CD4-positive, alpha-beta memory T cell (primary cell): ENCODE measurements around the gene TRIM3. TPM values are rescaled to one million over a fixed set of nuclear protein-coding genes. Genes with fewer than 3 reads are reported as not detected.

Source experiments
- CTCF ChIA-PET: fragments of 350-600 bp; sonication (Branson Sonifier 250); formaldehyde crosslinking; loops from one replicate; lab custom pipeline; 2021; ENCODE audit warnings: inconsistent platforms; ENCODE audit not compliant: partially characterized antibody; lab: Charles Lee
- POLR2A ChIA-PET: fragments of 350-600 bp; sonication (Branson Sonifier 250); formaldehyde crosslinking; loops from one replicate; lab custom pipeline; 2021; ENCODE audit not compliant: partially characterized antibody; lab: Charles Lee
- DNase-seq, 5 donors: peaks; one replicate each; pipeline versions ENCODE4 v3.0.0 to v3.0.0-alpha.2; 2020 to 2022; ENCODE audit warnings: mixed read lengths in 1 of 5
- H3K27ac ChIP-seq: one replicate; pipeline ENCODE4 v1.7.0; 2013; ENCODE audit warnings: low read depth, low read length
- H3K27me3 ChIP-seq: 2 replicates; pipeline ENCODE4 v1.7.0; 2013; ENCODE audit warnings: mild to moderate bottlenecking, low read length, moderate library complexity; ENCODE audit not compliant: insufficient read depth
- H3K36me3 ChIP-seq: 2 replicates; pipeline ENCODE4 v1.7.0; 2013; ENCODE audit warnings: mild to moderate bottlenecking, low read length, moderate library complexity; ENCODE audit not compliant: insufficient read depth
- H3K4me1 ChIP-seq: 2 replicates; pipeline ENCODE4 v1.7.0; 2013; ENCODE audit warnings: mild to moderate bottlenecking, low read length, moderate library complexity; ENCODE audit not compliant: insufficient read depth
- H3K4me3 ChIP-seq, 2 donors: one replicate each; pipeline ENCODE4 v1.7.0; 2013; ENCODE audit warnings: low read length in 2 of 2, mild to moderate bottlenecking in 1 of 2
- H3K9me3 ChIP-seq, 2 donors: one replicate each; pipeline ENCODE4 v1.7.0; 2013; ENCODE audit warnings: low read length in 2 of 2, control low read depth in 1 of 2; ENCODE audit not compliant: control insufficient read depth in 1 of 2
- H3K27ac Mint-ChIP-seq, 7 donors: one replicate each; pipeline ENCODE4 v1.8.0; 2020 to 2021; ENCODE audit warnings: mixed read lengths in 7 of 7, mild to moderate bottlenecking in 6 of 7, inconsistent platforms in 3 of 7, moderate library complexity in 3 of 7
- H3K27me3 Mint-ChIP-seq, 2 donors: one replicate each; pipeline ENCODE4 v1.8.0; 2020 to 2021; ENCODE audit warnings: mixed read lengths in 2 of 2
- H3K36me3 Mint-ChIP-seq, 2 donors: one replicate each; pipeline ENCODE4 v1.8.0; 2020 to 2021; ENCODE audit warnings: mixed read lengths in 2 of 2, inconsistent platforms in 1 of 2, mild to moderate bottlenecking in 1 of 2
- H3K4me1 Mint-ChIP-seq, 4 donors: one replicate each; pipeline ENCODE4 v1.8.0; 2020 to 2021; ENCODE audit warnings: mixed read lengths in 4 of 4, mild to moderate bottlenecking in 1 of 4
- H3K4me3 Mint-ChIP-seq, 8 donors: one replicate each; pipeline ENCODE4 v1.8.0; 2020 to 2021; ENCODE audit warnings: mixed read lengths in 8 of 8, mild to moderate bottlenecking in 7 of 8, moderate library complexity in 6 of 8, inconsistent platforms in 3 of 8
- H3K9me3 Mint-ChIP-seq, 8 donors: one replicate each; pipeline ENCODE4 v1.8.0; 2020 to 2021; ENCODE audit warnings: mixed read lengths in 8 of 8, mild to moderate bottlenecking in 5 of 8, inconsistent platforms in 3 of 8, moderate library complexity in 1 of 8
- intact Hi-C: fragments of 100-400 bp; cut with micrococcal nuclease; formaldehyde crosslinking; loops from one replicate; pipeline ENCODE4 v1.15.1; 2023
- polyA plus RNA-seq, 2 donors: library from polyadenylated mRNA; unstranded; fragments of 300-500 nt; fragmentation: Illumina TruSeq; gene quantifications; one replicate each; pipeline ENCODE4 v1.2.3, GENCODE V29; 2021
- total RNA-seq, 2 experiments: library from RNA; stranded (reverse); gene quantifications; one replicate each; pipeline ENCODE4 v1.2.3, GENCODE V29; 2021

Gene TRIM3
- total and polyA plus RNA-seq, 4 experiments from 2014 or later, result 1.2 to 23.1 (median 13.2) TPM

DNA sequence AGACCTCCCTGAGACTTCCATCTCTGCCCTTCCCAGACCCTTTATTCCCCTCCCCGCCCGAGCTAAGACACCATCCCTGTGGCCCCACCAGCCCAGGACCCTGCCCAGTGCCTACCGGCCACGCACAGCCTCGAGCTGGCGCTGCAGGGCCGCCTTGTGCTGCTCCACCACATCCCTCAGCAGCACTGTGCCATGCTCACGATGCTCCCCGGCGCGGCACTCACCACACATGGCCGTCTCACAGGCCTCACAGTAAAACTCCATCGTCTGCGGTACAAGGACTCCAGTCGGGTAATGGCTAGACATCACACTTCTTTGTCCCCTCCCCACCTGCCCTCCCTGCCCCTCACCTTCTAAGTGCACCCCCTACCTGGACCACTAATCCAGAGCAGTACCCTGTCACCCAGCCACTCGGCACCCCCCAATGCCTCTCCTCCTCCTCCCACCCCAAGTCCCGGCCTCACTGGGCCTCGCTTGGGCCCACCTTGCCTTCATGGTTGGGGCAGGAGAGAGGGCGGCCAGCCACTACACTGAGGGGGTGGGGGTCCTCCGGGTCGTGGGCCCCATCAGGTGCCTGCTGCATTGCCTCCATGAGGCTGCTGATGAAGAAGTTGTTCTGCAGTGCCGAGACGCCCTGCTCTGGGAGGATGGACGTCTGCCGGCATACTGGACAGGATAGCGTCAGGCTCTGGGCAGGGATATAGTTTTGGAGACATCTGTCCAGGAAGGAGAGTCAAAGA lies 16.0 kb downstream of the TRIM3 start:
- DNase-seq, result no peak
- Mint-ChIP-seq H3K27me3 (no peaks in the 10 kb centered on the region), H3K9me3 (no peaks in the 10 kb centered on the region), H3K36me3 (peaks cover 40 to 42% of the 10 kb centered on the region in 2 donors), H3K27ac (no peak overlapping the region), H3K4me3 (no peak overlapping the region), H3K4me1 (no peaks in the 10 kb centered on the region)
- intact Hi-C loops, result no loop called here
- Histone ChIP-seq H3K9me3 (no peaks in the 10 kb centered on the region), H3K4me3 (no peak overlapping the region), H3K27me3 (no peaks in the 10 kb centered on the region), H3K4me1 (no peaks in the 10 kb centered on the region), H3K27ac (no peak overlapping the region), H3K36me3 (peaks cover 15% of the 10 kb centered on the region)
- ChIA-PET POLR2A (no interaction called here), CTCF (interaction anchor here (4.2 to 6.2 kb wide), 2 partner anchors 13 to 14 kb away, joined by 18 to 49 read pairs; no protein-coding TSS in a partner anchor)

DNA sequence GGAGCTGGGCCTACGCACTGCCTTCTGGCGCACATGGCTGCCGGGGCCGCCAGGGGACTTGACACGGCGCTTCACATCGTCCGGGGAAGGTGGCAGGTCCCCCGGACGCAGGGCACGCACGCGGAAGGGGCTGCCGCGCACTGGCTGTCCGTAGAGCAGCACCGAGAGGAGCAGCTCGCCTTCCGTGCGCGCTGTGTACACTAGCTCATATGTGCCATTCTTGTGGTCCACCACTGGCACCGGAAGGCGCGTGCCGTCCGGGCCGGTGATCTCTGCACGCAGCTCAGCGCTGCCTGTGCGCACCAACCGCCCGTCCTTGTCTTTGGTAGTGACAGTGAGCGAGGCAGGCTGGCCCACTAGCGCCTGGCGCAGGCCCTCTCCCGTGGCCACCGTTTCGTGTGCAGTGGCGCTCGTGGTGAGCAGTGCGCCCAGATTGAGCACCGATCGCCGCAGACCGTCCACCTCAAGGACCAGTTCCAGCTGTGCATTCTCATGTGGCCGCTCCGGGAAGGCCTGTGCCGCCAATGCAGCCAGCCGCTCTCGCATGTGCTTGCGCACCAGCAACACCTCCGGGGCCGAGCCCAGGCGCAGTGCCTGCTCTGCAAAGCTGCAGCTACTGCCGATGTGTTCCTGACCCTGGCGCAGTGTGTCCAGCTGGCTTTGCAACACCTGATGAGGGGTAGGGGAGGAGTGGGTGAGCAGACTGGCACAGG lies 17.2 kb downstream of the TRIM3 start:
- H3K36me3 ChIP-seq, result peaks cover 15% of the 10 kb centered on the region
- H3K4me3 Mint-ChIP-seq, result no peak overlapping the region
- no peak overlapping the region for H3K4me3 ChIP-seq
- H3K9me3 Mint-ChIP-seq, result no peaks in the 10 kb centered on the region
- peaks cover 37% of the 10 kb centered on the region in 2 donors for H3K36me3 Mint-ChIP-seq
- CTCF ChIA-PET, result interaction anchor here (3.6 to 6.2 kb wide), 2 partner anchors 12 to 78 kb away, joined by 16 to 49 read pairs; no protein-coding TSS in a partner anchor
- intact Hi-C loops, result no loop called here
- POLR2A ChIA-PET, result no interaction called here
- H3K27me3 Mint-ChIP-seq, result no peaks in the 10 kb centered on the region
- DNase-seq, result no peak
- no peaks in the 10 kb centered on the region for H3K4me1 Mint-ChIP-seq
- H3K27ac ChIP-seq, result no peak overlapping the region
- no peak overlapping the region for H3K27ac Mint-ChIP-seq
- H3K9me3 ChIP-seq, result no peaks in the 10 kb centered on the region
- no peaks in the 10 kb centered on the region for H3K27me3 ChIP-seq
- no peaks in the 10 kb centered on the region for H3K4me1 ChIP-seq

DNA sequence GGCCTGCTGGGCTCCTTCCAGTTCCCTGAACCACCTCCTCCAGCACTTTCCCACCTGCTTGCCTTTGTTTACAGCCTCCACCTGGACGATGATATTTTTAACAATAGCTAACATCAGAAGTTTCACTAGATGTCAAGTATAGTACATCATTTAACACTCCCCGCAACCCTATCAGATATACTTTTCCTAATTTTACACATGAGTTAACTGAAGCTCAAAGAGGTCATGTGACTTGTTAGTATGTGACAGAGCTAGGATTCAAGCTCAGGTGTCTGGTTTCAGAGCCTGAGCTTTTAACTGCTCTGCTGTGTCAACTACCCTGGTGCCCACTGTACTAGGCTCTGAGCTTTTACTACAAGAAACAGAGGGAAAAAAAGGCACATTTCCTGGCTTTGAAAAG lies 18.7 kb downstream of the TRIM3 start:
- no peaks in the 10 kb centered on the region for H3K9me3 Mint-ChIP-seq
- CTCF ChIA-PET, result interaction anchor here (0.6 to 6.2 kb wide), 7 partner anchors 10 to 109 kb away, joined by 3 to 49 read pairs (median 5); no protein-coding TSS in a partner anchor
- H3K36me3 ChIP-seq, result peaks cover 12% of the 10 kb centered on the region
- DNase-seq, result no peak
- H3K36me3 Mint-ChIP-seq, result peaks cover 32 to 34% of the 10 kb centered on the region in 2 donors
- intact Hi-C loops, result no loop called here
- no peak overlapping the region for H3K27ac Mint-ChIP-seq
- no peaks in the 10 kb centered on the region for H3K4me1 ChIP-seq
- POLR2A ChIA-PET, result no interaction called here
- H3K9me3 ChIP-seq, result no peaks in the 10 kb centered on the region
- no peak overlapping the region for H3K4me3 ChIP-seq
- no peak overlapping the region for H3K4me3 Mint-ChIP-seq
- H3K27ac ChIP-seq, result no peak overlapping the region
- no peaks in the 10 kb centered on the region for H3K4me1 Mint-ChIP-seq
- no peaks in the 10 kb centered on the region for H3K27me3 ChIP-seq
- H3K27me3 Mint-ChIP-seq, result no peaks in the 10 kb centered on the region

DNA sequence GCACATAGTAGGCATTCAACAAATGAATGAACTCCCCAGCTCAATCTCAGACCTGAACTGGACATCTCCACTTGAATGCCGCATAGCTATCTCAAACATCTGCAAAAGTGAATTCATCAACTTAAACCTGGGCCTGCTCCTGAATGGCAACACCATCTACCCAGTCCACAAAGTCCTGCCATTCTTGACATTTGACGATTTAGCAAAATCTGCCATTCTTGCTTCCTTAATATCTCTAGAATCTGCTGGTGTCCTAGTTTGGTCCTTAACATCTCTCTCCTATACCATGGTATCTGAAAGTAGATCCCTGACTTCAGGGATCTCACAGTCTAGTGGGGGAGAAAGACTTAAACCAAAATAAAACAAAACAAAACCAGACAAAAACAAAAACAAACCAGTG lies 20.6 kb downstream of the TRIM3 start:
- Mint-ChIP-seq H3K36me3 (peaks cover 25 to 28% of the 10 kb centered on the region in 2 donors), H3K27ac (no peak overlapping the region), H3K4me3 (no peak overlapping the region), H3K4me1 (no peaks in the 10 kb centered on the region), H3K9me3 (no peaks in the 10 kb centered on the region), H3K27me3 (no peaks in the 10 kb centered on the region)
- ChIA-PET CTCF (interaction anchor here (1.0 to 6.2 kb wide), 7 partner anchors 8 to 76 kb away, joined by 3 to 49 read pairs (median 4); partner anchors contain the start of gene HPX), POLR2A (no interaction called here)
- no peak overlapping the region for H3K27ac ChIP-seq
- peaks cover 17% of the 10 kb centered on the region for H3K36me3 ChIP-seq
- H3K4me3 ChIP-seq, result no peak overlapping the region
- DNase-seq, result no peak
- H3K4me1 ChIP-seq, result no peaks in the 10 kb centered on the region
- H3K9me3 ChIP-seq, result no peaks in the 10 kb centered on the region
- no peaks in the 10 kb centered on the region for H3K27me3 ChIP-seq
- intact Hi-C loops, result no loop called here

DNA sequence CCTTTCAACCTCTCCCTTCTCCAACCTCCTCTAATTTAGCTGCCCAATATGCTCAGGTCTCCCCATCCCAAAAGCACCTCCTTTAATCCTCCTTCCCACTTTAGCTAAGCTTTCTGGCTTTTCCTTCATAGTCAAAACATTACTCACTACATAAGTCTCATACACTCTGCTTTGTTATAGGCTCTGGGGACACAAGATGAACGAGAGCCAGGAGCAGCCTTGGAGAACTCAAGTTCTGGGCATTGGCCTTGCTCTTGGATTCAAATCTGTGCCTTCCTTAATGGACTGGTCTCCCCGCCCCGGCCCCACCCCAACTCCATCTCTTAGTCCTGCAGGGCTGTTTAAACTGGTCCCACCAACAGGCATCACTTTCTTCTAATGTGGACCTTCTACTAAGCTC lies 21.5 kb downstream of the TRIM3 start:
- ChIA-PET CTCF (interaction anchor here (1.0 to 6.2 kb wide), 6 partner anchors 7 to 90 kb away, joined by 3 to 49 read pairs (median 6); partner anchors contain the start of gene HPX), POLR2A (no interaction called here)
- intact Hi-C loops, result no loop called here
- H3K27ac Mint-ChIP-seq, result no peak overlapping the region
- no peak for DNase-seq
- Histone ChIP-seq H3K9me3 (no peaks in the 10 kb centered on the region), H3K27ac (no peak overlapping the region), H3K36me3 (peaks cover 14% of the 10 kb centered on the region), H3K4me1 (no peaks in the 10 kb centered on the region), H3K27me3 (no peaks in the 10 kb centered on the region), H3K4me3 (no peak overlapping the region)
- no peak overlapping the region for H3K4me3 Mint-ChIP-seq
- H3K27me3 Mint-ChIP-seq, result no peaks in the 10 kb centered on the region
- H3K9me3 Mint-ChIP-seq, result no peaks in the 10 kb centered on the region
- H3K36me3 Mint-ChIP-seq, result peaks cover 24 to 28% of the 10 kb centered on the region in 2 donors
- H3K4me1 Mint-ChIP-seq, result no peaks in the 10 kb centered on the region

DNA sequence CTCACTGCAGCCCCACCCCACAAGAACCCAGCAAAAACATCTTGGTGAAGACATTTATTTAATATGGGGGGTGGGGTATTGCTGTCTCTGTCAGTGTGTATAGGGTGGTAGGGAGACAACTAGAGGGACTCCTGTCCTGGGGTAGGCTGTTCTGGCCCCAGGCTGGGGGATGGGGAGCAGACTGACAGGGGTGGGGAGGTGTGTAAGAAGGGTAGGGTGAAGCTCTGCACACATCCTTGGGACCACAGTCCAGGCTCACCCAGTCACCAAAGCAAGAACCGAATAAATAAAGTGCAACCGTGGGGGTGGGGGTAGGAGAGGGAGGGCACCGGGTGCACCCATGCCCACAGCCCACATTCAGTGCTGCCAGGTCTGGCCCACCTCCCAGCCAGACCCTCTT lies 25.2 kb downstream of the TRIM3 start:
- CTCF ChIA-PET, result interaction anchor here (3.2 to 17.0 kb wide), 2 partner anchors 10 to 67 kb away, joined by 14 to 1014 read pairs; partner anchors contain the start of gene SMPD1

More for the DNA sequence above, 25.2 kb downstream of the TRIM3 start:
- Histone ChIP-seq H3K36me3 (peaks cover 6% of the 10 kb centered on the region), H3K4me1 (no peaks in the 10 kb centered on the region), H3K9me3 (no peaks in the 10 kb centered on the region), H3K27ac (no peak overlapping the region), H3K27me3 (no peaks in the 10 kb centered on the region), H3K4me3 (no peak overlapping the region)
- Mint-ChIP-seq H3K9me3 (no peaks in the 10 kb centered on the region), H3K27ac (no peak overlapping the region), H3K4me1 (no peaks in the 10 kb centered on the region), H3K36me3 (peaks cover 6 to 9% of the 10 kb centered on the region in 2 donors), H3K27me3 (no peaks in the 10 kb centered on the region), H3K4me3 (no peak overlapping the region)
- DNase-seq, result no peak
- POLR2A ChIA-PET, result no interaction called here
- intact Hi-C loops, result loop anchor here (10.0 kb wide), 1 partner anchor 194 kb away; the partner anchor contains the start of gene CCKBR
